Activated effector memory CD4-positive, alpha-beta T cell treated with Interleukin-2 at 50 U/mL for 16 hours (primary cell): ENCODE measurements around the gene FBXL7.

ENCODE experiments used
- DNase-seq: peaks from one replicate; pipeline ENCODE4 v3.0.0-alpha.2; 2020

FBXL7 gene

GRCh38 chr5:15966651-15967050 is 466.7 kb downstream of the FBXL7 start:
- DNase-seq, result no peak

- no peak for DNase-seq
Observed at GRCh38 chr5:15968993-15969392, 469.0 kb downstream of the FBXL7 start.

- DNase-seq, result no peak
Observed at GRCh38 chr5:15977851-15978250, 477.9 kb downstream of the FBXL7 start.

GRCh38 chr5:15980835-15981234 is 480.9 kb downstream of the FBXL7 start:
- DNase-seq, result no peak

GRCh38 chr5:15983392-15983791 is 483.4 kb downstream of the FBXL7 start:
- no peak for DNase-seq
